ENCODE measurements around the gene VAMP5.

DNA sequence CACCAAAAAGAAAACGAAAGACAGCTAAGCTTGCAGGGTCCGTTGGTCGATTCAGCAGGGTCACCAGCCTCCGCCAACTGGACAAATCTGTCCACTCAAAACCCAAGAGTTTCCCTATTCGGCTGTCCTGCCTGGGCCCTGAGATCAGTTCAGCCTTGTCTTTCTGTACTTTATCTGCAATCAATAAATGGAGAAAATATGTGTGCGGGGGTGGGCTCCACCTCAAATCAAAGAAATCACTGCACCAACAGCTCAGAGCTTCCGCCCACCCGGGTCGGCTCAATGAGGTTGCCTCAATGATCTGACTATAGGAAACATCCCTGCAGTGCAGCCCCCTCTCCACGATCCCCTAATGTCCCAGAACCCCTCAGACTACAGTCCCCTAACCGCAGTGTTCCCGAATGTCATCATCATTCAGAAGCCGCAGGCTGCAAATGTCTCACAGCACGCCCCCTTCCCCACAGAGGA lies 23.4 kb upstream of the VAMP5 start:
- TF ChIP-seq, protein P1, sequence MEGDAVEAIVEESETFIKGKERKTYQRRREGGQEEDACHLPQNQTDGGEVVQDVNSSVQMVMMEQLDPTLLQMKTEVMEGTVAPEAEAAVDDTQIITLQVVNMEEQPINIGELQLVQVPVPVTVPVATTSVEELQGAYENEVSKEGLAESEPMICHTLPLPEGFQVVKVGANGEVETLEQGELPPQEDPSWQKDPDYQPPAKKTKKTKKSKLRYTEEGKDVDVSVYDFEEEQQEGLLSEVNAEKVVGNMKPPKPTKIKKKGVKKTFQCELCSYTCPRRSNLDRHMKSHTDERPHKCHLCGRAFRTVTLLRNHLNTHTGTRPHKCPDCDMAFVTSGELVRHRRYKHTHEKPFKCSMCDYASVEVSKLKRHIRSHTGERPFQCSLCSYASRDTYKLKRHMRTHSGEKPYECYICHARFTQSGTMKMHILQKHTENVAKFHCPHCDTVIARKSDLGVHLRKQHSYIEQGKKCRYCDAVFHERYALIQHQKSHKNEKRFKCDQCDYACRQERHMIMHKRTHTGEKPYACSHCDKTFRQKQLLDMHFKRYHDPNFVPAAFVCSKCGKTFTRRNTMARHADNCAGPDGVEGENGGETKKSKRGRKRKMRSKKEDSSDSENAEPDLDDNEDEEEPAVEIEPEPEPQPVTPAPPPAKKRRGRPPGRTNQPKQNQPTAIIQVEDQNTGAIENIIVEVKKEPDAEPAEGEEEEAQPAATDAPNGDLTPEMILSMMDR (conservative IDR thresholded peaks at IDR 0.05; ENCODE audit: low read length): no peak
- no peak for TF ChIP-seq EZH2phosphoT487 (IDR thresholded peaks at IDR 0.05; ENCODE audit: borderline replicate concordance)
